Stimulated activated naive CD4-positive, alpha-beta T cell treated with Interleukin-2 at 50 U/mL for 16 hours (primary cell): ENCODE measurements around the gene CNTN3.

Experiments used
- DNase-seq: peaks from one replicate; lab custom pipeline; 2025; lab: John Stamatoyannopoulos, UW

CNTN3 gene

GRCh38 chr3:74607803-74608202, 6.7 kb downstream of the CNTN3 start:
- DNase-seq: no peak

DNA sequence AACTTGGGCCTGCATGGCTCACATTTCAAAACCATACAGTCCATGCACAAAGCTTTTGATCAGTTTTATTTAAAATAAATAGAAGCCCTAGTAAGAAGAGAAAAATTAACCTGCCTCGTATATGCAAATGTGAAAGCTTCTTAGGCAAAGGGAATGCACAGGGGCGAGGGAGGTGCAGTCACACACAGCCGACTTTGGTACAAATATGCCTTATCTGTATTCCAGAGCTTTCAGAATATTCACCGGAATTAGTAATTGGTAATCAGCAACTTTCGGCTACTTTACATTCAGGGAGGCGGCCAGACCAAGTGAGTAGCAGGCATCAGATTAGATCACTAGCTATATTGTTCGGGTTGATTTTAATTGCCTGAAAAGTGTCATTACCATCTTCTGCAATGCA, 7.5 kb downstream of the CNTN3 start:
- no peak for DNase-seq

DNA sequence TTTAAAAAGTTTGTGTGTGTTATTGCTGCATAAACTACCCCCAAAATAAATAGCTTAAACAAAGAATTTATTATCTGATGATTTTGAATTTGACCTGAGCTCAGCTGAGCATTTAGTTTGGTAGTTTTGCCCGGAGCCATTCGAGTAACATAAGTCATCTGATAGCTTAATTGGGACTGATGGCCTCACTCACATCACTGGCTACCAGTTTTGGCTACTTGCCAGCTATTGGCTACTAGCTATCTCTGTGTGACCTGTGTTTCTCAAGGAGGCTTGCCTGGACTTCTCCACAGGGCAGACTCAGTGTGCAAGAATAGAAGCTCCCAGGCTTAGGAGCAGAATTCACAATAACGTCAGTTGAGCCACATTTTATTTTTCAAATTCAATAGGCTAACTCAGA, 9.0 kb downstream of the CNTN3 start:
- no peak for DNase-seq

DNA sequence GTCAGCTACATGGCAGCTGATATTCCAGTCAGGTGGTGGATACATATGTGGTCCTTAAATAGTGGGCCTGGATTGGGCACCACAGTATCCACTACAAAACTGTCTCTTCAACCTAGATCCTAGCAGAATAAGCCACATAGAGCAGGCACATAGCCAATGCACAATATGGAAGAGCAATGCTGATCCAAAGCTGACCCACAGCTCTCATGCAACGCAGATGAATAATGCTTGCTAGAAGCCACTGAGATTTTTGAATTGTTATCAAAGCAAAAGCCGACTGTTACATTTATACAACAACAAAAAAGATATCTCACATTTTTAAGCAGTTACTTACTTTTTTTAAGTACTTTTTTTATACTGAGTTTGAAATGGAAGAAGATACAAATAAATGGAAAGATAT, 11.2 kb downstream of the CNTN3 start:
- DNase-seq: no peak

DNA sequence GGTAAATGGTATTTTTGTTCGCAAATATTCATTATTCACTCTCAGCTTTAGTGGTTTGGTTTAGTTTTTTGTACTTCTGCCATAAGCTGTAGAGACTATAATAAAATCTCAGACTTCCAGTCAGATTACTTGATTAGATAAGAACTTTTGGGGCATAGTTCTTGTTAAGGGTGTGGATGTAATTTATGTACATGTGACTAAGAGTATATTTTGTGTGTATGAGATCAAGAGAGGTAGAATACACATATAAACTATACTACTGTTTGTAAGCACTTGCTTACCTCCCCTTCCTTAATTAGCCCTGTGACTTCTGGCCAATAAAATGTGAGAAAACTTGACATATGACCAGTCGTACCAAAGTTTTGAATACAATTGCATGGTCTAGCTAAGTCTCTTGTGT, 12.0 kb downstream of the CNTN3 start:
- no peak for DNase-seq

DNA sequence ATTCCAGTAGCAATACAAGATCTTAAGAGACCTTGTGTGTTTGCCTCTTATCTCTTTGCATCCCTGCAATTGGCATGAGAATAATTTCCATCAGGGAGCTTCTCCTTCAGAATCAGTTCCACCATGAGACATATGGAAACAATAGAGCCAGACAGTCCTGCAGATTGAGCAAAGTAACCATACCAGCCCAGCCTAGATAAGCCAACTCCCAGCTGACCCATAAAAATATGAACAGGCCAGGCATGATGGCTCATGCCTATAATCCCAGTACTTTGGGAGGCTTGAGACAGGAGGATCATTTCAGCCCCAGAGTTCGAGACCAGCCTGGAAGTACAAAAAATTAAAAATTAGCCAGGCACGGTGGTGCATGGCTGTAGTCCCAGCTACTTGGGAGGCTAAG, 12.7 kb downstream of the CNTN3 start:
- DNase-seq: no peak

- no peak for DNase-seq
These were observed 14.9 kb downstream of the CNTN3 start for GRCh38 chr3:74599564-74599963.

- DNase-seq: no peak
These were observed 21.3 kb downstream of the CNTN3 start for GRCh38 chr3:74593152-74593551.

GRCh38 chr3:74592359-74592758, 22.1 kb downstream of the CNTN3 start:
- no peak for DNase-seq

GRCh38 chr3:74591946-74592345, 22.5 kb downstream of the CNTN3 start:
- DNase-seq: no peak

DNA sequence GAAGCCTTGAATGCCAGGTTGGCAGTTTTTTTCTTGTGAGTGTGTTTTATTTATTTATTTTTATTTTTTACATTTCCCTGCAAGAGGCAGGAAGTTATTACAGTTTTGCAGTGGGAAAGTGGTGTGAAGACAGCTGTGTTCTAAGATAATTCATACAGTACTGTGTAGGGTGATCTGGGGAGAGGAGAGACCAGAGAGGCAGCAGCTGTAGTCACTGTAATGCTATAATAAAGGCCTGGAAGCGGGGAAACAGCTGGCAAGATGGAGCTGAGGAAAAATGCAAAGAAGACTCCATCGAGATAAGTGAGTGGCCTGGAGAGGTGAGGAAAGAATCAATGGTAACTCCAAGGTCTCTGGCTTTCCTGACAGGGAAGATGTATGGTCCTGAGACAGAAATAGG, 23.1 kb downstream of the CNTN3 start:
- no peak for DNase-seq

GRCh38 chr3:74590620-74591262, 23.7 kb downstream of the CNTN3 start:
- DNase-seq: no peak

- no peak for DNase-seq
These were observed 29.7 kb downstream of the CNTN3 start for GRCh38 chr3:74584782-74585181.

- DNase-seq: no peak
These were observed 31.5 kb downstream of the CNTN3 start for GRCh38 chr3:74582982-74583381.

- no peak for DNase-seq
These were observed 38.6 kb downstream of the CNTN3 start for GRCh38 chr3:74575857-74576256.

DNA sequence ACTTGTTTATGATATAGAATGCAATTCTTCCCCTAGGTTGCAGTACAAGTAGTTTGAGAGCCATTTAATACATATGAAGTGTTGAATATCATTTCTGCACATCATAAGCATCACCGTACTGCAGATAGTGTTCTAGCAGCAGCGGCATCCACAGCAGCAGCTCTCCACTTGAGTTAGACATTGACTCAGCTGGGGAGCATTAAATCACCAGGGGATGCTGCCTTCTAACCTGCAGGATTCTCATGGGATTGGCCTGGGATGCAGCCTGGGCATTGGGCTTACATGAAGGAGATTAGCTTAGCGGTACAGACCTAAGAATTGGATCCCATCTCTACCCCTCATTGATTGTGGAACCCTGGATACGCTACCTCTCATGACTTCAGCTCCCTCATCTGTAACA, 43.3 kb downstream of the CNTN3 start:
- no peak for DNase-seq
